GM10847 (cell line): ENCODE measurements around the gene PTPRE.

ENCODE experiments used
- POLR2A ChIP-seq: IDR thresholded peaks from 2 replicates; pipeline ENCODE4 v1.6.1; 2011; ENCODE audit not compliant: insufficient read length; ENCODE audit errors: extremely low read depth

Gene PTPRE

DNA sequence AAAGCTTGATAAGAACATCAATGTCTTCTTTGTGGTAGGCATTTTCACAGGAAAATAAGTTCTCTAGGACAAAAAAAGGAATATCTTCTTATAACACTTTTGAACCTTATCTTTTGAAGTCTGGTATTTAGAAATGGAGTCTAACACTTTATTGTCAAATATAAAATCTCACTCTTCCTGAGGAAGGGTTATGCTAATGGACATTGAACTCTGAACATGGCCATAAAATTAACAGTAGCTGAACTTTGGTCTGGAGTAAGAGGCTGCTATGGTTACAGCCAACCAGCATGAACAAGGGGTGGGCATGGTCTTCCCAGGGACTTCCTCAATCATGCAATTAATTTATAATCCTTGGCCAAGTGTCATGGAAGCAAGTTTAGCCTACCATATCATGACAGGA is 14.2 kb upstream of the PTPRE start, which contains the start of gene CLRN3:
CLRN3 (minus strand) TSS at position 199 of the 400 bp plus-strand sequence; CDS start at position 42, 157 bp downstream.
- no peak for TF ChIP-seq POLR2A

DNA sequence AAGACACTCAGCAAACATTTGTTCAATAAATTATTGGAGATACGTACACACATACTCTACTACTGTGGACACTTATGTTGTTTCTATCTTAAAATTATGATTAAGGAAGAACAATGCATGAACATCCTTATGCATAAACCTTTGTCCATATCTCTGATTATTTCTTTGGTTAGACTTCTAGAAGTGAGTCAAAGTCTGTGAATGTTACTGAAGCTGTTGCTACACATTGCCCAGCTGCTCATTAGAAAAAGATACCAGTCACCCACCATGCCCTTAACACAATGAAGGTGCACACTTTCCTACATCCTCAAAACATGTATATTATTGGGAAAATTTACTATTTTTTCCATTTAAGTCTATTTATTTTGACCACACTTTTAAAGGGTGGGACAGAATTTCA is 12.8 kb upstream of the PTPRE start:
- TF ChIP-seq POLR2A = no peak

GRCh38 chr10:127896590-127896989 is 10.3 kb upstream of the PTPRE start:
- no peak for TF ChIP-seq POLR2A

DNA sequence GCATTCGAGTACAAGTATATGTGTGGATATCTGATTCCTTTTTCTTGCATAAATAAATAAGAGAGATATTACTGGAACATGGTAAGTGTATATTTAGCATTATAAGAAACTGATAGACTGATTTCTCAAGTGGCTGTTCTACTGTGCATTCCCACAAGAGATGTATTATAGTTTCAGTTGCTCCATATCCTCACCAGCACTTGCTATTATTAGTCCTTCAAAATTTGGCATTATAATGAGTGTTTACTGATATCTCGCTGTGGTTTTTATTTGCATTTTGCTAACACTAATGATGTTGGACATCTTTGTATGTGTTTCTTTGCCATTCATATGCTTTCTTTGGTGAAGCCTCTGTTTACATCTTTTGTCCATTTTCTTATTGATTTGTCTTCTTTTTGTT is 9.7 kb upstream of the PTPRE start:
- no peak for TF ChIP-seq POLR2A

DNA sequence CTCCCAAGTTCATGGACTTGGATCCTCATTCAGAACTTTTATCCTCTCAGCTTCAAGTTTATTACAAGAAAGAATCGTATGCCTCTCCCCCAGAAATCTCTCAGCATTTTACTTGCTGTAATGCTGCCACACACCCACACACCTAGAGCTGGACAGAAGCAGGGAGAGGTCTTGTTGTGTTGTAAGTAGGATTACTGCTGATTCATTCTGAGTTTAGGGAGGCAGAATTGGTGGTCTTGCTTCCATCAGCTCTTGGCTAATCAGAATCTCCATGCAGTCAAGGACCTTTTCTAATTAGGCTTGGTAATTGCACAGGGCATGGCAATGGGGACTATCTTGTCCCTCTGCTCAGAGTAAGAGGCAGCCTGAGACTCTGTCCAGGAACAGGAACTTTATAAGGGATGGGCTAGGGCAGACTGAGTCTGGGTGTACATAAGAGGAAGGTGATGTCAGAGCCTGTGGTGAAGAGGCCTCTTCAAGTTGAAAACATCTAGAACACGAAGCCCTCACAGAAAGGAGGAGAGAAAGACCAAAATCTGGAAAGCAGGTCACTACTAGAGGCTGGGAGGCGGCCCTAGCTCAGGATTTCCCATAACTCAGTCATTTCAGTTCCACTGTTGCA is 7.0 kb upstream of the PTPRE start:
- TF ChIP-seq POLR2A = no peak

GRCh38 chr10:127903789-127904188 is 3.1 kb upstream of the PTPRE start:
- no peak for TF ChIP-seq POLR2A

GRCh38 chr10:127904311-127905000 is 2.4 kb upstream of the PTPRE start:
- TF ChIP-seq POLR2A = no peak

GRCh38 chr10:127905001-127905847 is 1.7 kb upstream of the PTPRE start:
- no peak for TF ChIP-seq POLR2A

DNA sequence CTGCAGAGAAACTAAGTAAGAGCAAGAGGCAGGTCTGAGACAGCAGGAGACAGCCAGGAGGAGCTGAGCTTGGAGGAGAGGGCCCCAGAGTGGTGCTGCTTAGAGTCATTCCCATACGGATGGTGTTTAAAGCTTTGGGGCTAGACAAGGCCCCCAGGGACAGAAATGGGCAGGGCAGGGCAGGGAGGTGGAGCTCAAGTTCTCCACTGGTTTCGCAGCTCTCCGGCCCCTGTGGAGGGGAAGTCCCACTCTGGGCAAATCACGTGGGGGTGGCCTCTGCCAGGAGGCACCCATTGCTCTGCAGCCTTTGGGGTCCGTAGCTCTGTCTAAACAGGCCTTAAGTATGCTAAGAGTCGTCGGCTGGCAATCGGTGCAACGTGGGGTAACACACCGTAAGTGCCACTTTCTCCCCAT is 1.0 kb upstream of the PTPRE start:
- no peak for TF ChIP-seq POLR2A

- no peak for TF ChIP-seq POLR2A
These were observed 655 bp downstream of the PTPRE start for GRCh38 chr10:127907411-127908105.

DNA sequence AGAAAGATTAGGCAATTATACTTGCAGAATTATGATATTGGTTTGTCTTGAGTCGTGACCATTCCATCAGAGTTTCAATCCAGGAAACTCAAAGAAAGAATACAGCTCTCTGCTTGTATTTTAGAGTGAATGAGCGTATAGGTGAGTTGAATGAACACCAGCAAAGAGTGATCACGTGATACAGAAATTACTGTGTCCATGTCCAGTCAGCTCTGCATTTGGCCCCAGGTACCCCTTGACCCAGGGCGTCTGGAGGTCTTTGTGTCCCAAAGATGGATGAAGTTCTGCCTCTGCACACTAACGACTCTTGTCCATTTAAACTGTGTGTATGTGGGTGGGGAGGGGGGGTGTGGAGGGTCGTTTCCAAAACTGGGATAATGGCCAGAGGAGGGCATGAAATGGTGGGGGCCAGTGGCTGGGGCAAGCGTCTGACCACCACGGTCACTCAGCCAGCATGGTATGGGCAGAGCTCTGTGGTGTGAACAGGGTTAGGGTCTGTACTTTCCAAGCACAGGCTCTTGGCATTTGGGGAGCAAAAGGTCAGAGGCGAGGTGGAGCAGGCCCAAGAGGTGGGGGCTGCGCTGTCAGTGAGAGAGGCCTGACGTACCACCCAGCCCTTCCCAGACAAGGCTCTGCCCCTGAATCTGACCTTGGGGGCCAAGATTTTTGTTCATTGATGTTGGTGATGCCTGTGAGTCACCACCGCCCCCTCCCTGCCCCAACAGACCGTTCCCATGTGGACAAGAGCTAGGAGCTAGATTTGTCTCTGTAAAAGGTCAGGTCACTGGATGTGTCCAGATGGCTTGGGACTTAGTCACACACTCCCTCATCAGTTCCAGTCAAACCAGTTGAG is 1.4 kb downstream of the PTPRE start:
- TF ChIP-seq POLR2A = no peak

DNA sequence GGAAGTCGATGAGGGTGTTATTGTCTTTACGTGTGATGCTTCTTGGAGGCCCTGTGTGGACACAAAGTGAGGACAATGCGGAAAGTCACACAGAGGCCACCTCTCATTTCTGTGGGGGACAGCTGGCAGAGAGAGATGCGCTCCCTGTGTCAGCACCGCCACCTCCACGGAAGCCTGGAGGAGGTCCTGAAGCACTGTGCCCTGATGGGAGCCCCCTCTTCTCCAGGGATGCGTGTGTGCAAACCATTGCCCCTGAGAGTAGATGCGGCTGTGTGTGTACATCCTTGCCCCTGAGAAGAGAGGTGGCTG is 2.0 kb downstream of the PTPRE start:
- TF ChIP-seq POLR2A = no peak

DNA sequence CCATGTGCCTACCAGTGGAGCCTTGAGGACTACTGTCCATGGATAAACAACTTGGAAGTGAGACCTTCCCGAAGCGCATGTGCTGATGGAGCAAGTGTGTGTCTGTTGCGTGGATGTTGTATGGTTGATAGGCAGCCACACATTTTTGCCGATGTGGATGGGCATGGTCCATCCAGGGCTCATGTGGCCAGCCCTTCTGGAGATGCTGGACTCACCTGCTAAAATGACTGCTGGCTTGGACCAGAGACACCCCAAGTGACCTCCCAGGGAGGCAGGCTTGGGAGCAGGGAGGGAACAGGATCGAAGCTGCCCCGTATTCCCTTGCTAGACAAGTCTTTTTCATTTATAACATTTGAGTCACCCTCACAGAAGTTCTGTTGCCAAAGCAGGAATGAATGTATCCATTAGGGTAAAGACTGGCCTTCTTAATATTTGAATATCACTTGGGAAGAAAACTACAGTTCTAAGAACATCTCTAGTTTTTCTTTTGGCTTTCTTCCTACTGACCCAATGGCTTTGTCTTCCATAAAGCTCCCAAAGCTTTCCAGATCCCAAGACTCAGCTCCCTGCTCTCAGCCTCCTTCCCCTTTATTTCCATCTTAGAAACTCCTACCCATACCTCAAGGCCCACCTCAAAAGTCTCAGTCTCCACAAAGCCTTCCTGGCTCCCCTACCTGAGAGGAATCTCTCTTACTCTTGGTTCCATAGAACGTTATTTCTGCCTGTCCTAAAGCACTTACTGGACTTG is 3.0 kb downstream of the PTPRE start:
- no peak for TF ChIP-seq POLR2A

DNA sequence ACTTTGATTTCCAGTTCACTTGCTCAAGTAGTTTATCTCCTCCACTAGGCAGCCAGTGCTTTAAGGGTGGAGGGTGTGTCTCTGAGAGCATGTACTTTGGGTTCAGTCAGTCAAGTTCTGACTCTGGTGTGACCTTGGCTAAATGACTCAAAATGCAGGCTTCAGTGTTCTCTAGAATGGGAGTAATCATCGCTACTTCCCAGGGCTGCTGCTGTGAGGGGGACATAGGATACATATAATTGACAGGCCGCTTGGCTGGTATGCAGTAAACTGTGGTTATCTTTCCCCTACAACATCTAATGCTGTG is 3.5 kb downstream of the PTPRE start:
- TF ChIP-seq POLR2A = no peak

- no peak for TF ChIP-seq POLR2A
These were observed 4.4 kb downstream of the PTPRE start for GRCh38 chr10:127911218-127911866.
